ENCODE measurements around the gene YJU2. TPM values are rescaled to one million over a fixed set of nuclear protein-coding genes. Genes with fewer than 3 reads are reported as not detected.

Gene YJU2
- total and polyA plus RNA-seq, 2 of the 8 experiments (the other 6 are each of a cell fraction or from before 2014, with no cell fraction given) = 26.8 to 27.7 TPM

DNA sequence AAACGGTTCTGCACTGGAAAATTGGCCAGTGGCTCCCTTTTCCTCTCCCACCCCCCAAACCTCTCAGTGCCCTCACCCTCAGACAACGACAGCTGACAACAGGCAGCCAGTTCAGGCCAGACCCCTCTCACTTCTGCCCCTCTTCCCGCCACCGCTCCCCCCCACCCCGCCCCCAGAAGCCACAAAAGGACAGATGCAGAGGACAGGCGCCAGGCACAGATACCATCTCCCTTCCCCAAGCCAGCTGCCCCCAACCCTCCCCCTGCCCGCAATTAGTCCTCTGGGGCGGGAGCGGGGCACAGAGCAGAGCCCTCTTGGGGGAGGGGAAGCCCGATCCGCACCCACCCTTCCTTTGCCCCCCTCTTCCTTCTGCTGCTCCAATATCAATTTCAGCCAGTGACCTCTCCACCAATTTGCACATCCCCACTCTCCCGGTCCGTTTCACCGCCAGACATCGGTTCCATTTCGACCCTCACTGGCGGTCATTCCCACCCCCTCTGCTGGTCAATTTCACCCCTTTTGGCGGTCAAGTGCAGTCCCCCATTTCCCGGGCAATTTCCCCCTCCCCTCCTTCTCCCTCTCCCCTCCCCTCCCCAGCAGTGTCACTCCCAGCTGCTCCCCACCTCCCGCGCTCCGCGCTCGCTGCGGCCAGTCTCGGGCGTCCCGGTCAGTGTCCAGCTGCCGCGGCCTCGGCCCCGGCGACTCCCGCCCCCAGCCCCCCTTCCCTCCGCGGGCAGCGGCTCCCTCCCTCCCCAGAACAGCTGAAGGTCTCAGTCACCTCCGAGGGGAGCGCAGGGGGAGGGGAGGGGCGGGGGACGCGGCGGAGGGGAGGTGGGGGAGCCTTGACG is 31.8 kb downstream of the YJU2 start, which contains the start of gene SHD:
Gene SHD, plus strand, starts transcription at position 848 of the 848 bp plus-strand sequence. CDS start 798 bp downstream, outside the sequence.
- TF ChIP-seq CTBP2 (IDR thresholded peaks at IDR 0.05; ENCODE audit: borderline replicate concordance, insufficient read depth, insufficient read length, low read length) (peak; percentile 24), EZH2 (IDR thresholded peaks at IDR 0.05; ENCODE audit: low read depth, low read length, severe bottlenecking) (no peak)
- TF ChIP-seq, protein P1, sequence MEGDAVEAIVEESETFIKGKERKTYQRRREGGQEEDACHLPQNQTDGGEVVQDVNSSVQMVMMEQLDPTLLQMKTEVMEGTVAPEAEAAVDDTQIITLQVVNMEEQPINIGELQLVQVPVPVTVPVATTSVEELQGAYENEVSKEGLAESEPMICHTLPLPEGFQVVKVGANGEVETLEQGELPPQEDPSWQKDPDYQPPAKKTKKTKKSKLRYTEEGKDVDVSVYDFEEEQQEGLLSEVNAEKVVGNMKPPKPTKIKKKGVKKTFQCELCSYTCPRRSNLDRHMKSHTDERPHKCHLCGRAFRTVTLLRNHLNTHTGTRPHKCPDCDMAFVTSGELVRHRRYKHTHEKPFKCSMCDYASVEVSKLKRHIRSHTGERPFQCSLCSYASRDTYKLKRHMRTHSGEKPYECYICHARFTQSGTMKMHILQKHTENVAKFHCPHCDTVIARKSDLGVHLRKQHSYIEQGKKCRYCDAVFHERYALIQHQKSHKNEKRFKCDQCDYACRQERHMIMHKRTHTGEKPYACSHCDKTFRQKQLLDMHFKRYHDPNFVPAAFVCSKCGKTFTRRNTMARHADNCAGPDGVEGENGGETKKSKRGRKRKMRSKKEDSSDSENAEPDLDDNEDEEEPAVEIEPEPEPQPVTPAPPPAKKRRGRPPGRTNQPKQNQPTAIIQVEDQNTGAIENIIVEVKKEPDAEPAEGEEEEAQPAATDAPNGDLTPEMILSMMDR (IDR thresholded peaks at IDR 0.05; ENCODE audit: control extremely low read depth in 1 of 3, insufficient read depth in 1 of 3, low read depth in 1 of 3, low read length in 3 of 3) = peak in 1 of 3 experiments; percentile 14; a peak in 1 of 4 replicates

More for the DNA sequence above, 31.8 kb downstream of the YJU2 start, which contains the start of gene SHD:
- no peak within 1 kb of the TSS for H4K5ac ChIP-seq (ENCODE audit: insufficient read length, low read depth, low read length)
- POLR2A ChIA-PET (ENCODE audit: partially characterized antibody) = interaction anchor here (0.6 to 4.0 kb wide), 11 partner anchors 8 to 732 kb away, joined by 3 to 19 read pairs (median 3); partner anchors contain the start of genes MPND and YJU2
- H2AFZ ChIP-seq (ENCODE audit: low read length) = peak within 1 kb of the TSS; percentile 82; the same call in 1 of the 2 replicates
- H3K79me2 ChIP-seq (ENCODE audit: control insufficient read depth in 1 of 2, insufficient read depth in 2 of 2, low read length in 2 of 2) = no peaks in the 10 kb centered on the region
- no peak within 1 kb of the TSS for H3K27ac ChIP-seq (ENCODE audit: low read depth, low read length)
- H3K56ac ChIP-seq (replicated peaks; ENCODE audit: insufficient read length, low read depth, low read length) = no peak within 1 kb of the TSS
- peak within 1 kb of the TSS; percentile 71 for H3K18ac ChIP-seq (ENCODE audit: extremely low read depth, low read length)
- DNase-seq (ENCODE audit: low read depth in 1 of 2, low spot score in 2 of 2) (peak in 1 of 2 experiments; percentile 71), FAIRE-seq (no peak)
- peak within 1 kb of the TSS; percentile 86; the same call in 1 of the 2 replicates for H4K8ac ChIP-seq (ENCODE audit: extremely low read depth, insufficient read depth, low read length)
- peak within 1 kb of the TSS; percentile 61; the same call in 1 of the 2 replicates for H2BK15ac ChIP-seq (ENCODE audit: low read length)
- no peak within 1 kb of the TSS for H2BK5ac ChIP-seq (ENCODE audit: low read depth, low read length)
- no peak within 1 kb of the TSS for H4K91ac ChIP-seq (replicated peaks; ENCODE audit: insufficient read length, low read length)
- CTCF ChIA-PET (ENCODE audit: partially characterized antibody) = interaction anchor here (0.7 to 14.6 kb wide), 10 partner anchors 10 to 178 kb away, joined by 3 to 311 read pairs (median 4); partner anchors contain the start of genes MPND and STAP2
- no peaks in the 10 kb centered on the region for H3K36me3 ChIP-seq (ENCODE audit: control insufficient read depth in 2 of 4, insufficient read depth in 4 of 4, low read length in 3 of 4)
- H2BK12ac ChIP-seq (ENCODE audit: low read depth, low read length) = 0 out of 2 replicates have a peak within 1 kb of the TSS, but pooled peaks have one; percentile 50
- H2BK120ac ChIP-seq (replicated peaks; ENCODE audit: low read depth, low read length) = no peak within 1 kb of the TSS
- no peak within 1 kb of the TSS for H2AK5ac ChIP-seq (ENCODE audit: low read depth, low read length)
- peak within 1 kb of the TSS in 1 of 4 experiments; percentile 31; a peak in 3 of 7 replicates for H3K9ac ChIP-seq (replicated peaks in 1 of 4; ENCODE audit: extremely low read depth in 1 of 4, low read depth in 3 of 4, low read length in 3 of 4)
- peaks cover 9% of the 10 kb centered on the region; the same call in 1 of the 2 replicates for H3K23me2 ChIP-seq (ENCODE audit: low read depth, low read length)
- peak within 1 kb of the TSS; percentile 48; the same call in 1 of the 2 replicates for H2BK20ac ChIP-seq (ENCODE audit: low read length)
- H3K4me1 ChIP-seq (replicated peaks in 1 of 4; ENCODE audit: control insufficient read depth in 3 of 4, insufficient read depth in 4 of 4, low read length in 3 of 4) = no peaks in the 10 kb centered on the region; a peak in 4 of 7 replicates
- H3K9me3 ChIP-seq (ENCODE audit: insufficient read depth in 2 of 2, low read depth in 1 of 2, low read length in 1 of 2) = no peaks in the 10 kb centered on the region
- peaks cover 0 to under 1% of the 10 kb centered on the region in 2 experiments for H4K20me1 ChIP-seq (replicated peaks in 1 of 2; ENCODE audit: control insufficient read depth in 1 of 2, insufficient read depth in 2 of 2, low read length in 2 of 2)
- H3K4me3 ChIP-seq (ENCODE audit: extremely low read depth in 1 of 4, insufficient read depth in 2 of 4, low read depth in 3 of 4, low read length in 4 of 4) = peak within 1 kb of the TSS; percentile 49 to 88 (median 57)
- no peak within 1 kb of the TSS for H3K4ac ChIP-seq (replicated peaks; ENCODE audit: insufficient read length, low read depth, low read length)
- H3K27me3 ChIP-seq (replicated peaks in 1 of 4; ENCODE audit: control insufficient read depth in 3 of 4, extremely low read depth in 1 of 4, insufficient read depth in 3 of 4, low read length in 3 of 4) = peaks cover 9 to 35% (median 29%) of the 10 kb centered on the region in 4 experiments
- no peak within 1 kb of the TSS for H3K14ac ChIP-seq (ENCODE audit: insufficient read length)
- peak within 1 kb of the TSS; percentile 78 to 88 for H3K4me2 ChIP-seq (ENCODE audit: insufficient read depth in 1 of 2, low read depth in 2 of 2, low read length in 2 of 2)
- H3K23ac ChIP-seq (ENCODE audit: insufficient read length) = no peak within 1 kb of the TSS
- whole genome bisulfite sequencing, 2 experiments (ENCODE audit: extremely low coverage in 1 of 2, insufficient coverage in 1 of 2, insufficient read length in 1 of 2, insufficient replicate concordance in 2 of 2, low coverage in 1 of 2, low lambda C conversion rate in 2 of 2, missing lambda C conversion rate in 1 of 2) = 2% methylated on average over 7 of the region's 44 CpGs; no CpG with 5 or more reads in 1 of the 2 experiments
- no peaks in the 10 kb centered on the region for H3K79me1 ChIP-seq (ENCODE audit: low read depth, low read length)
